H4 (cell line): ENCODE data around the gene EMILIN1. TPM values are rescaled to one million over a fixed set of nuclear protein-coding genes. Genes with fewer than 3 reads are reported as not detected.
"Not testable (repeated sequence)": the region's sequence is repeated elsewhere in the genome, so short reads cannot be mapped to it uniquely, and the experiment has no call there.

Experiments
- DNase-seq: peaks from one replicate; pipeline ENCODE4 v3.0.0-alpha.2; 2015; ENCODE audit warnings: low spot score
- total RNA-seq: library from RNA; depleted of rRNA; stranded (reverse); fragments of >200 nt; shearing (Covaris generic); gene quantifications from 2 replicates; pipeline ENCODE4 v1.2.3, GENCODE V29; 2014

Gene EMILIN1
- total RNA-seq, 1 experiment from 2014 or later: 10.8 TPM

DNA sequence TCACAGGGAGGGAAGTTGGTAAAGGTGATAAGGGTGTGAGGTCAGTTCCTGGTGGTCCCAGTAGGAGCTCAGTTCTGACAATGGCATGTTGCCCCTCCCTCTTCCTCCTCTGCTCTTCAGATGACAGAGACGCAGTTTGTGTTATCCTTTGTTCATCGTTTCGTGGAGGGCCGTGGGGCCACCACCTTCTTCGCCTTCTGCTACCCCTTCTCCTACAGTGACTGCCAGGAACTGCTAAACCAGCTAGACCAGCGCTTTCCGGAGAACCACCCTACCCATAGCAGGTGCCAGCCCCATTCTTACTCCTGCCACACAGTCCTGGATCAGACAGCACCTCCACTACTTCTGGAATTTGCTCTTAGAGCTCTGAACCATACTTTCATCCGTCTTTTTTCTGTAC lies 24.6 kb upstream of the EMILIN1 start:
- DNase-seq: no peak

DNA sequence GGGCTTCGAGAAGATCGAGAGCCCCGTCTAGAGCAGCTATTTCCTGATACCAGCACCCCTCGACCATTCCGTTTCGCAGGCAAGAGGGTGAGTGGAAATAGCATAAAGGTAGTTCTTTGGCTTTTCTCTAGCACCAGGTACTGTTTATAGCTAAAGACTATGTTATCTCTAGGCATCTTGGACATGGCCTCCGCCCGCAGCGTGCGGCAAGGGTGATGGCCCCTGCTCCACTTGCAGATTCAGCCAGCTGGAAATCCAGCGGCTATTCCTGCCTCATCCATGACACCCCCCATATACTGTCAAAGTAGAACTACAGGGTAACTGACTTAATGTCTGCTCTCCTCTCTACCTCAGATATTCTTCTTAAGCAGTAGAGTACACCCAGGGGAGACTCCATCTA lies 23.7 kb upstream of the EMILIN1 start:
- DNase-seq: no peak

DNA sequence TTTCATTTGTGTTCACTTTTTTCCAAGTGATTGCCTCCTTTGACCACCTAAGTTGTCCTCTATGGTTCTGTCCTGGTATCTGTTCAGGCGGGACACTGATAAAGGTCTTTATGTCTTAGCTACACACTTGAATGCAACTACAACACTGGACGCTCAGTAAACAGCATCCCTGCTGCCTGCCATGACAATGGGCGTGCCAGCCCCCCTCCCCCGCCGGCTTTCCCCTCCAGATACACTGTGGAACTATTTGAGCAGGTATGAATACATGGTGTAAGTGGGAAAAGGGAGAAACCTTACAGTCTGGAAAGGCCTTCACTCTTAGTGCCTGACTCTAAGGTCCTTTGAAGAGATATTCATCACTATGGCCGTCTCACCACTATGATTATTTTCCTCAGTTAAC lies 21.2 kb upstream of the EMILIN1 start:
- DNase-seq: no peak

DNA sequence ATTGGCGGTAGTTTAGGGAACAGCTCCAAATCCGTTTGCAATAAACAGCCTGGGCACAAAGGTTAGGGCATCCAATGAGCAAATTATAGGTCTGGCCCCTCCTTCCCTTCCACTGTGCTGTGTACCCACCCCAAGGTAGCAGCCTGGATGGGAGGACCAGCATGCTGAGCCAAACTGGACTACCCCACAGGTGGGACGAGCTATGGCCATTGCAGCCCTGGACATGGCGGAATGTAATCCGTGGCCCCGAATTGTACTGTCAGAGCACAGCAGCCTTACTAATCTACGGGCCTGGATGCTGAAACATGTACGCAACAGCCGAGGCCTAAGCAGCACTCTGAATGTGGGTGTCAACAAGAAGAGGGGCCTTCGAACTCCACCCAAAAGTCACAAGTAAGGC lies 20.2 kb upstream of the EMILIN1 start:
- no peak for DNase-seq

DNA sequence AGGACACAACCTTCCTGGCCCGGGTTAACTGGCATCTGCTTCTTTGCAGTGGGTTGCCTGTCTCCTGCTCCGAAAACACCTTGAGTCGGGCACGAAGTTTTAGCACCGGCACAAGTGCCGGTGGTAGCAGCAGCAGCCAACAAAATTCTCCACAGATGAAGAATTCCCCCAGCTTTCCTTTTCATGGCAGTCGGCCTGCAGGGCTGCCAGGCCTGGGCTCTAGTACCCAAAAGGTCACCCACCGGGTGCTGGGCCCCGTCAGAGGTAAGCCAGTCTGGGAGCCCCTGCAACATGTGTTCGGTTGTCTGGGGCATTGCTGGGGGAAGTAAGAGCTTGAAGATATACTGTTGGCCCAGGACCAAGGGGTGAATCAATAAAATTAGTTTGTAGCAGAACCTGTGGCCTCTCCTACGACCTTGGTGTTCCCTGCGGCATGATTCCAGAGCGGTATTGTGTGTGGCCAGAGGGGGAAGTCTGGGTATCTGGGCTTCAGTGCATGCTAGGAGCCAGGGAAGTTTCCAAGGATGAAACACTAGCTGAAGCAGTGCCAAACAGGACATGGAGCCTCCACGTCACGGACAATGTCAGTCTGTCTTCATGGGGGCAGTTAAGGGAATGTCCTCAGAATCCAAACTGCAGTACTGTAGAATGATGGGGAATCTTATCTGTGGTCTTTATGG lies 19.1 kb upstream of the EMILIN1 start:
- DNase-seq: no peak

DNA sequence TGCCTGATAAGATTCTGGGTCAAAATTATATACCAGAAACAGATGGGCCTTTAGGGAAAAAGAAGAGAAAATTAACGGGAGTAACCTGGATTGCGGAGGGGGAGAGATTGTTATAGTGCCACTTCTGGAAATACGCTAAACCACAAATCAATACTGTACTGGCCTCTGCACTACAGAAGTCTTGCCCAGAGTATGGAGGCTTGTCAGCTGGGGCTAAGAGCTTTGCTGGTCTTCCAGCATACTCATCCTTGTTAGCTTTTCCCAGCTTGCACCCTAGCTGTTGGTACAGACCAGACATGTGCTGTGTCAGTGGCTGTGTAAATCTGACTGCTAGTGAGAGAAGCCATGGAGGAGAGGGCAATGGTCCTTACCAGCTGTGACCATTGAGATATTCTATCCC lies 18.1 kb upstream of the EMILIN1 start:
- no peak for DNase-seq

DNA sequence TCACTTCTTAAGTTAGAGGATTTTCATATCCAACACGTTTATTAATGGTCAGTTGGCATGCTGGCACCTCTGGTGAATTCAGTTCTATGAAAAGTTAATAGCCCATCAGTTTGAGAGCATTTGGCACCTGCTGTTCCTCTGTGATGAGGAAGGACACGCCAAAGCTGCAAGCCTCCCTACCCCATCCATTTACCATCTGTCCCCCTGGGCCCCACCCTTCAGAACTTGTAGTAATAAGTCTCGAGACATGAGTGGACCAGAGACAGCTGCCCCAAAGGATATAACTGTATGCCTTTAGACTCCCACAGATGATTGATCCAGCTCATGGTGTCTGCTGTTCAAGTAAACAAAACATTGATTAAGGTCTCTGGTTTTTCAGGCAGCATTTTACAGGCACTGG lies 13.3 kb upstream of the EMILIN1 start:
- DNase-seq: no peak

DNA sequence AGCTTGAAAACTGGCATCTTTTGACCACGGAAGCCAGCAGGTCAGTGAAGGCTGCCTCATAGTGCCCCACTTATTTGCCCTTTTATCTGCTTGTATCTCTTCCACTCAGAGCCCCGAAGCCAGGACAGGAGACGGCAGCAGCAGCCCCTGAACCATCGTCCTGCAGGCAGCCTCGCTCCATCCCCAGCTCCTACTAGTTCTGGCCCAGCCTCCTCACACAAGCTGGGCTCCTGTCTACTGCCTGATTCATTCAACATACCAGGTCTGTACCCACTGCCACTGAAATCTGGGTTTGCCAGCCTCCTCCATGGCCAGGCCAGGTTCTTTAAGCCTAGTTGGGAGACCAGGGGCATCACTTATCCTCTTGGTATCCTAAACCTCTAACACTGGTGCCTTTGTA lies 11.0 kb upstream of the EMILIN1 start:
- DNase-seq: no peak

DNA sequence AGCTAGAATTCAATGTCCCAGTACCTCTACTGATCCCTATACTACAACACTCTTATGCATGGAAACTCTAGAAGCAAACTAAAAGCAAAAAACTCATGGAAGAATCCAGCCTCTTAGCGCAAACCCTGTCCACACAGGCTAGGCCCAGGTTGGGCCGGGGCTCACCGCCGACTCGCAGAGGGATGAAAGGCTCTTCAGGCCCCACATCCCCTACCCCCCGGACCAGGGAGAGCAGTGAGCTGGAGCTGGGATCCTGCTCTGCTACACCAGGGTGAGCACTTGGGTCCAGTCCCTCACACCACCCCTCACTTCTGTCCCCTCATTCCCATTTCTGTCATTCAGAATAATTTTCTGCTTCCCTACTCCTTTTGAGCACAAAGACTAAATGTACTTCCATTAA lies 9.0 kb upstream of the EMILIN1 start:
- no peak for DNase-seq

DNA sequence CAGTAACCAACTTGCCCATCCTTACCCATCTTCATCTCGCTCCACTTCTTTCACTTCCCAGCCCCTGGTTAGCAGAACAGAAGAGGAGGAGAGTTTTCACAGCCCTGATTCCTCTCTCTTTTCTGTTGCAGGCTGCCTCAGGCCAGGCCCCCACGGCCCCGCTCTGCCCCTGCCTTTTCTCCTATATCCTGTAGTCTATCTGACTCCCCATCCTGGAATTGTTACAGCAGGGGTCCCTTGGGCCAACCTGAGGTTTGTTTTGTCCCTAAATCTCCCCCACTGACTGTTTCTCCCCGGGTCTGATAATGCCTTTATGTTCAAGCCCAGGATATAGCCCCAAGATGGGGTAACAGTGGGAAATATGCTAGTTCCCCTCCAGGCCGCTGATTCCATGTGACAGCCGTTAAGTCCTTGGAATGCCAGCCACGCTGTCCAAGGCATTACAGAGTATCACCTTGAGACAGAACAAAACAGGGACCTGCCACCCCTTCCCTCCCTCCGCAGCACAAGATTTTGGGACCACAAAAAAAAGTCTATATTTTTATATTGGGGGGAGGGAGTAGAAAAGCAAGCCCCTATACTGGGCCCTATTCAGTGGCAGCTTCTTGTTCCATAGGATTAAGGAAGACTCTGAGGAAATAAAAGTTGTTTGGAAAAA lies 8.3 kb upstream of the EMILIN1 start:
- DNase-seq: no peak

DNA sequence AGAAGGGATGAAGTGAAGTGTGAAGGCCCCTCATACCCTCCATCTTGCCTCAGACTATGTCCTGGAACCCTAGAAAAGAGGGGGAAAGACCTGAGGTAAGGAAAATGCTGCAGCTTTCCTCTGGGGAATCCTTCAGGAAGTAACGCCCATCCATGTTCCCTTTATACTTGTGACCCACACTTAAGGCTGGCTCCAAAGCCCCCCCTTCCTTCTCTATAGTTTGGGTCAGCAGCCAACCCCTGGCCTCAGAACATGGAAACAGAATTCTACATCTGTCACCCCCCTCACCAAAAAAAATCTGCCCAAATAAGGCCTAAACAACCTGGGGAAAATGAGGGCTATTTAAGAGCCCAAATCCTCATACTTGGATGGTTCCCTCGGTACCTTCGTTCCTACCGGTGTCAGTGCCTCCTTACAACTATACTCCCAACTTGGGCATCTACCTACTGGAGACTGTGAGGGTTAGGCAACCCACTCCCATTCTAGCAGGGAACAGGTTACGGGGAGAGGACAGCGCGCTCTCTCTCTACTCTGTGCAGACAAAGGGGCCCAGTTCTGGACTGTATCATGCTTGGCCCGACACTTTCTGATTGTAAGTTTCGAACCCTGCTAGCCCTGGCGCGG lies 7.7 kb upstream of the EMILIN1 start:
- no peak for DNase-seq

DNA sequence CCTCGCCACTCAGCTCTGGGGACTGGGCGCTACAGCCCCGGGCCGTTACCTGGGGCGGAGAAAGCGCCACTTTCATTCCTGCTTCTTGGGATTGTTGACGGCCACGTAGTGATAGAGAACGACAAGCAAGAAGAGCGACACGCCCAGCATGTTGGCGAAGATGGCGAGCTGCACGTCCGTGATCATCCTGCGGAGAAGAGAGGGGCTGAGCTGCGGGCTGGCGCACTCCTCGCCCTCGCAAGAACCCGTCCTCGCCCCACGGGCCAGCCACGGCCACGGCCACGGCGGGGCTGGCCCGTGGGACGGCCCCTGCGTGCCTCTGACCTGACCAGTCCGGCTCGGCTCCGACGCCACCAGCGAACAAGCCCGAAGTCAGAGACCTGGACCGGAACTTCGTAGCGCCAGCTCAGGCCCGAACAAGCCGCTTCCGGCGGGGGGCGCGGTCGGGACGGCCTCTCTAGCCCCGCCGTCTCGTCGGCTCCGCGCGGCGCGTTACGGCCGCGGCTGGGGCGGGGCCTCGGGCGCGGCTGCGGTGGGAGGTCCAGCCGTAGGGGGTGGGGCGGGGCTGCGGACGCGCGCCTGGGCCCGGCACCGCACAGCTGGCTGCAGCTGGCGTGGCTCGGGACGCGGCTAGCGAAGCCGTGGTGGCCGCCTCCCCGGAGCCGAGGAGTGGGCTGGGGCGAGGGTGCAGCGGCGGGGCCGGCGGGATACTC lies 7.0 kb upstream of the EMILIN1 start, which contains the start of gene OST4:
Gene OST4, minus strand, starts transcription at position 378 of the 713 bp plus-strand sequence.
- peak; percentile 75 for DNase-seq

DNA sequence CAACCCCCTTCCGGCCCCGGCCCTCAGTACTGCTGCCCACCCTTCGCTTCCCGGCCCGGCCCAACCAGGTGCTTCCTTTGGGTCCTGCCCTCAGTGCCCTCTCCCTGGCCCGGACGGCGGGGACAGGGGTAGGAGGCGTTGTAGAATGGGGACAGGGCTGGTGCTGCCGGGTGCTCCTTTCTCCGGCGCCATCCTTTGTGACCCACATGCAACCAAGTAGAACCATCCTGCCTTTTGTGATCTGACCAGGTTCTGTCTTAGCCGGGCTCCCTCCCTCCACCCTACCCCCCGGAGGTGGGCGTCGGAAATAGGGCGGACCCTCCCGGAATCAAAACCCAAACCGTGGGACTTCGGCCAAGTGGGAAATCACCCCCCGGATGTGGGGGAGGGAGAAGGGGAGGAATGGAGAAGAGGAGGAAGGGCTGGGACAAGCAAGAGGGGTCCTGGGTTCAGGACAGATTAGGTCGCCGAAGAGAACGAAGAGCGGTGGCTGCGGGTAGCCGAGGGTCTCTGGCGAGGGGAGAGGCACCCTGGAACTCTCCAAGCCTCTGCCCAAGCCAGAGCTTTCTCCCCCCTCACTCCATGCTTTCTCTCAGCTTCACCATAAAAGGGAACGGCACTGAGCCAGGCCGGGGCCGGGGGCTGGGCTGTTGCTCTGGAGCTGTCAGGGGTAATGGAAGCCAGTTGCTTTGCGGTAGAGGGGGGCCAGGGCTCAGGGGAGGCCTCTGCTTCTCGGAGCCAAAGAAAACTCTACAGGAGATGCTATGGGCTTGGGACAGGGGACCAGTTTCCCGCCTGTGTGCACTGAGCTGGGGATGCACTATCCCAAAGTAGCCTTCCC lies 6.2 kb upstream of the EMILIN1 start:
- DNase-seq: no peak

DNA sequence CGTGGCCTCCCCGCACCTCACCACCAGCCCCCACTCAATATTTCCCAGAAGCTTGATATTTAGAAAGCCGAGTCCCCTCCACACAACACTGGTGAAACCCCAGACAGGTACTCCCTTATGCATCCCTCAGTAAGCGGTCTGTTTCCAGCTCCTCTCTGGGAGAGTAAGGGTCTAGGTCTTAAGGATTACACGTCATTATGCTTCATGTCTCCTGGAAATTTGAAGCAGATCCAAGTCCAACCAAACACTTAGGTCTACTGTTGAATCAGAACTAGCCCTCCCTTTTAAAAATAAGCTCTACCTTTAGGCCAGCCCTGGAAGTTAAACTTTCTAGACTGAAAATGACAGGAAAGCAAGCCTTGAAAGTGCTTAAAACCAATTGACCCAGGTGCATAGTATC lies 5.5 kb upstream of the EMILIN1 start:
- DNase-seq: no peak

DNA sequence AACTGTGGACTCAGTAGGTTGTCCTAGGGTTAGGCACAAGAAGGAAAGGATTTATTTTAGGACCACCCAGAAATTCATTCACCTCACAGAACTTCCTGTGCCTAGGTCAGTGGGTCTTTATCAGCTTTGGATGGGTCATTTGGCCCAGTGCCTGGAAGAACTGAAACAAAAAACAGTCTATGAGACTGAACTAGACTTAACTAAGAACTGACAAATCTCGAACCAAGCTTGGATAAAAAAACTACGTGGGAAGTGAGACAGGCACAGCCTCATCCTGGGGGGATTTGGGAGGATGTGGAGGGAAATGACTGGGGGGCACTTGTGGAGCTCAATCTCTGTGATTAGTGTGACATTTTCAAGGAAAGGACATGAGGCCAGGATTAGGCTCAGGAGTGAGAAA lies 4.6 kb upstream of the EMILIN1 start:
- no peak for DNase-seq

DNA sequence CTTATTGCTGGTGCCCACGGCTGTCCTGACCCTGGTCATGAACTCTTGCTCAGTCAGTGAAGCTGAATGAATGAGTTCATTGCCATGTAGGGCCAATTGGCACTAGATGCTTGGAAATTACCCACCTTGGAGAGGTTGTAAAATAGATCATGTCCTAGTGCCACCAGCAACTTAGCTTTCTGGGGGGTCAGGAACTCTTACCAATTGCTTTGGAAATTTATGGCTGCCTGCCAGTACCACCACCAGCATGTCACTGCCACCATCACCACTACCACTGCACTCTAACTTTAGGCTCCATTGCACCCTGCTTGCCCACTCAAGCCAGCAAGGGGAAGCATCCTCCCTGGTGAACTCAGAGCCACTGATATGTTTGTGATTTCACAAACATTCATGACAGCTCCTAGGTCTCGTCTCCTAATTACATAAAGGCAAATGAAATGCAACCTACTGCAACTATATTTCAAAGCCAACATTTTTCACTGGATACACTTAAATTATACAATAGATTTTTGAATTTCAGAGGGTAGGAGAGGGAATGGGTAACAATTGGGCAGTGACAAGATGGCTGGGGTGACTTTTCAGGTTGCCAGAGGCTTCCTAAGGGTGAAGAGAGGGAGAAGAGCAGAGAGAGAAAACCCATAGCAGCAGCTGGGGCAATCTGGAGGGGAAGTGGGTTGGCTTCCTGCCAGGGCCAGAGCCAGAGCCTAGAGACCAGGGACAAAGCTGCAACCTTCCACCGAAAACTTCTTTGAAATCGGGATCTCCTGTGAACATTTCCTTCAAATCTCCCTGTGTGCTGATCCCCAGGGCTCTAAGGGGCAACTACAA lies 3.5 kb upstream of the EMILIN1 start:
- DNase-seq: no peak

DNA sequence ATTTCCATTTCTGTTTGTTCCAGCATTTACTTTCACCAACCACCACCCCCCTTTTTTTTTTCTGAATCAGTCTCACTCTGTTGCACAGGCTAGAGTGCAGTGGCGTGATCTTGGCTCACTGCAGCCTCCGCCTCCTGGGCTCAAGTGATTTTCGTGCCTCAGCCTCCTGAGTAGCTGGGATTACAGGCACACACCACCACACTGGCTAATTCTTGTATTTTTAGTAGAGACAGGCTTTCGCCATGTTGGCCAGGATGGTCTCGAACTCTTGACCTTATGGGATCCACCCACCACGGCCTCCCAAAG lies 2.9 kb upstream of the EMILIN1 start:
- DNase-seq: not testable (repeated sequence)

DNA sequence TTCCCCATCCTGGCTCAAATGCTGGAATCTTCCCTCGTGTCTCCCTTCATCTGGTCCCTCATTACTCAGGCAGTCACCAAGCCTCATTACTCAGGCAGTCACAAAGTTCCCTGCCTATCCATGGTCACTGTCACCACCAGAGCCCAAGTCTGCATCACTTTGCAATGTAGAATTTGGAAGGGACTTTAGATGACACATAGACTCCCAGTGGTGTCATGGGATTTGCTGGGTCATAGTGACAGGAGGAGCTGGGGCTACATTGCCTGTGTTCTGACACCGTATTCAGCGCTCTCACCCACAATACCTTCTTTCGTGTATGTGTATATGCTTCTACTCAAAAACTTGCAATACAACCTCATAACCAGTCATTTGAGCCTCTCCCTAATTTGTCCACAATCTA lies 2.1 kb upstream of the EMILIN1 start:
- no peak for DNase-seq

DNA sequence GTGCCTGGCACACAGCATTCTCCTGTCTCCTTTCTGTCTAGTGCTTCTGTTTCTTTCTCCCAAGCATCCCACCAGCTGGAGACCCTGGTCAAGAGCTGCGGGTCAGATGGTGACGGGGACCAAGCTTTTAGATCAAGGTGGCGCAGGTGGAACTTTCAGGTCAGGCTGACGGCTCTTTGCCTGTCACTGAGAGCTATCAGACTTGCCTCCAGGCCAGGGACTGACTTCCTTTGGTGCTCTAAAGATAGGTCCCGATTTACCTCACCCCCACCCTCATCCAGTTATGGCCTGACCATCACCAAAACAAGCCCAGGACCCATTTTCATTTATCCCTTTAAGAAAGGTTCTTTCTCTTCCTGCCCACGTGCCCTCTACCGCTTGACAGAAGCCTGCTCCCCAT lies 1.2 kb upstream of the EMILIN1 start:
- DNase-seq: no peak

DNA sequence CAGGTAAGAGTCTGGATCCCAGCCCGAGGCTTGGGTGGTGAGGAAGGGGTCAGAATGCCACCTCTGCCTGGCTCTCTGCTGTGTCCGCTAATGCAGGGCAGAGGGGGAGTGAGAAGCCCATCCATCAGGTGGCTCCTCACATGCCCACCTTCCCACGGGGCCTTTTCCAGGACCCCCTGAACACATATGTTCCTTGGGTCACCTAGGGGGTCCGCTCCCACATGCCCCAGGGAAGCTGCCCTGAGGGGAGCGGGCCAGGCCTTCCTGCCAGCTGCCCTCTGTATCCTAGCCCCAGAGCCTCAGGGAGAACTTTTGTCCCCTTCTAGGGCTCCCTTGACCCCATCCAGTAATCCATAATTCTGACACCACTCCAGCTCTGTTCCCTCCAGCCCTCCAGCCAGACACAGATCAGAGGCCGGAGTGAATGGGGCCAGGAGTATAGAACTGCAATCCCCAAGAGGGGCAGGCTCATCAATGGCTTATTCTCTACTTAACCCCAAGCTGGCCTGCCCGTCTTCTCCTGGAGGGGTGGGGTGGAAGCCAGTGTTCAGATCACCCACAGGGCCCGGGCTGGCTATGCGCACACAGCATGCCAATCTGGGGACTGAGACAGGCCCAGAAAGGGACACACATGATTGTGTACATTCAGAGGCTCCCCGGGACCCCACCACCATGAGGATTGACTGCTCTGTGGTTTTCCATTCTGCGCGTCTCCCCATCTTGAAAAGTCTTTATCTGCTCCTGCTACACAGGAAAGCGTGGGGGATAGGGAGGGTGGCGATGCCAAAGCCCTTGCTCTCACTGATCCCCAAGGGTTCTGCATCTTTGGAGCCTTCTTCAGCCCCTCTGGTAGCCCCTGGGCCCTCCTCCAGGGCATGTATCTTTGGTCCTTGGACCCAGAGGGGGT lies 1.1 kb downstream of the EMILIN1 start:
- no peak for DNase-seq
